Smooth muscle cell (in vitro differentiated cells): ENCODE results near the gene SPATA1. TPM values are rescaled to one million over a fixed set of nuclear protein-coding genes. Genes with fewer than 3 reads are reported as not detected.
"Not testable (repeated sequence)": the region's sequence is repeated elsewhere in the genome, so short reads cannot be mapped to it uniquely, and the experiment has no call there.

Experiments used
- DNase-seq: peaks from one replicate; lab custom pipeline; 2025; ENCODE audit not compliant: unreplicated experiment; lab: John Stamatoyannopoulos, UW
- H2AFZ ChIP-seq: fragments of 200-600 bp; sonication (generic); 2 replicates; pipeline ENCODE4 v1.6.0; 2016; ENCODE audit warnings: antibody characterized with exemption, low read depth, mild to moderate bottlenecking
- H3F3A ChIP-seq: fragments of 200-600 bp; sonication (generic); 2 replicates; pipeline ENCODE4 v1.6.0; 2017; ENCODE audit warnings: antibody characterized with exemption, low read depth
- H3K27ac ChIP-seq: fragments of 200-600 bp; sonication (generic); 2 replicates; pipeline ENCODE4 v1.5.1; 2016; ENCODE audit warnings: low read depth, mild to moderate bottlenecking
- H3K27me3 ChIP-seq: fragments of 200-600 bp; sonication (generic); 2 replicates; pipeline ENCODE4 v1.6.1; 2016; ENCODE audit warnings: low read depth, mild to moderate bottlenecking
- H3K36me3 ChIP-seq: fragments of 200-600 bp; sonication (generic); 2 replicates; pipeline ENCODE4 v1.5.1; 2016; ENCODE audit warnings: low read depth
- H3K4me1 ChIP-seq: fragments of 200-600 bp; sonication (generic); 2 replicates; pipeline ENCODE4 v1.5.1; 2016; ENCODE audit warnings: low read depth
- H3K4me2 ChIP-seq: fragments of 200-600 bp; sonication (generic); 2 replicates; pipeline ENCODE4 v1.6.0; 2016; ENCODE audit warnings: mild to moderate bottlenecking
- H3K4me3 ChIP-seq: fragments of 200-600 bp; sonication (generic); 2 replicates; pipeline ENCODE4 v1.5.1; 2016; ENCODE audit warnings: mild to moderate bottlenecking
- H3K79me2 ChIP-seq: fragments of 200-600 bp; sonication (generic); 2 replicates; pipeline ENCODE4 v1.6.0; 2016; ENCODE audit warnings: low read depth, mild to moderate bottlenecking
- H3K9ac ChIP-seq: fragments of 200-600 bp; sonication (generic); 2 replicates; pipeline ENCODE4 v1.6.0; 2016; ENCODE audit warnings: low read depth
- H3K9me3 ChIP-seq: fragments of 200-600 bp; sonication (generic); replicated peaks from 2 replicates; pipeline ENCODE4 v1.5.1; 2016; ENCODE audit warnings: low read depth
- H4K20me1 ChIP-seq: fragments of 200-600 bp; sonication (generic); 2 replicates; pipeline ENCODE4 v1.6.0; 2016; ENCODE audit warnings: low read depth
- WGBS: methylation state at CpG from one replicate; pipeline ENCODE4 v1.1.7; 2016; ENCODE audit warnings: low lambda C conversion rate; 5-methylcytosine and 5-hydroxymethylcytosine counted together
- polyA plus RNA-seq: library from polyadenylated mRNA; unstranded; fragments of >200 nt; fragmentation: Nextera tagmentation; extraction: Ambion mirVana; gene quantifications from 2 replicates; pipeline ENCODE4 v1.2.1, GENCODE V29; 2016
- total RNA-seq: library from RNA; depleted of rRNA; stranded (reverse); fragments of >200 nt; gene quantifications from 2 replicates; pipeline ENCODE4 v1.2.3, GENCODE V29; 2014
- TF ChIP-seq, protein P1 (sequence below): fragments of 200-600 bp; sonication (generic); IDR thresholded peaks from 2 replicates; pipeline ENCODE4 v1.5.1; 2017; ENCODE audit warnings: borderline replicate concordance, mild to moderate bottlenecking, antibody characterized with exemption; ENCODE audit not compliant: insufficient read depth, poor library complexity, severe bottlenecking

Gene SPATA1
- total and polyA plus RNA-seq, 2 experiments from 2014 or later = 0.94 to 2.3 TPM

DNA sequence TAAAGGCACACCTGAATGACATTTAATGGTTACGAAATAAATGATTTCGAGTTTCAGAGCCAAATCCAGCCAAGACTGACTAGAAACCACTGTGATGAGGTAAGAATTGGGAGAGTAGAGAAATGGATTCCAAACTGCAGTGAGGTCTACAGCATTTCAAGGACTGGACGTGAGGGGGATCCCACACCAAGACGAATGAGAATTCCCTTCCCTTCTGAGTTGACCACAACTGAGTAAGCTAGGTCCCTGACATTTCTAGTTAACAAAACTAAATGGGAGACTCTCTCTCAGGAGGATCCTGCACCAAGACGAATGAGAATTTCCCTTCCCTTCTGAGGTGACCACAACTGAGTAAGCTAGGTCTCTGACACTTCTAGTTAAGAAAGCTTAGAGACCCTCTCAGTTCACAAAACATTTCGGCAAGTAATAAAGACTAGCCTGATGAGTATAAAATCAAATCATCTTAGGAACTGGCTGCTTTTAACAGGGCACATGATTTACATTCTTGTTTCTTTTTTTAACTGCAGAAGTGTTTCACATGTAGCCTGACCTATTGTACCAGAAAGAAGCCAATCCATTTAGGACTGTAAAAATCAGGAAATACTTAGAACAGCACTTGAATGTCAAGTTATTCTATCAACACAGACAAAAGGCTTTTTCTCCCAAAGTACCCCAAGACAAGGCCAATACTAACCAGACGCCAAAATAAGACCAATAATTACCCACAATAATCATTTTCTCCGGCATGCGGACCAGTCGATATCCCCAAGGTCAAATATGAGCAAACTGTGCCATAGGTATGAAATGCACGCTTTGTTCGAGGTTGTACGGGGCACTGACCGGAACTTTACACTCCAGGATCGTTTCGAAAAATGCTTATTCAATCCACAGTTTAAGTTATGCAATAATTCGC, 1.4 kb upstream of the SPATA1 start:
- peaks cover 23% of the 10 kb centered on the region for H3K4me1 ChIP-seq
- no peak overlapping the region for H2AFZ ChIP-seq
- H3F3A ChIP-seq = peaks cover 14% of the 10 kb centered on the region
- H3K27ac ChIP-seq = peak overlapping the region; percentile 98
- H3K4me2 ChIP-seq = peak overlapping the region; percentile 91
- no peaks in the 10 kb centered on the region for H3K27me3 ChIP-seq
- H3K36me3 ChIP-seq = no peaks in the 10 kb centered on the region
- 10% methylated on average over 17 of the region's 17 CpGs for WGBS
- H3K4me3 ChIP-seq = peak overlapping the region; percentile 88
- peaks cover 55% of the 10 kb centered on the region for H4K20me1 ChIP-seq
- H3K79me2 ChIP-seq = peaks cover 61% of the 10 kb centered on the region
- TF ChIP-seq, protein P1, sequence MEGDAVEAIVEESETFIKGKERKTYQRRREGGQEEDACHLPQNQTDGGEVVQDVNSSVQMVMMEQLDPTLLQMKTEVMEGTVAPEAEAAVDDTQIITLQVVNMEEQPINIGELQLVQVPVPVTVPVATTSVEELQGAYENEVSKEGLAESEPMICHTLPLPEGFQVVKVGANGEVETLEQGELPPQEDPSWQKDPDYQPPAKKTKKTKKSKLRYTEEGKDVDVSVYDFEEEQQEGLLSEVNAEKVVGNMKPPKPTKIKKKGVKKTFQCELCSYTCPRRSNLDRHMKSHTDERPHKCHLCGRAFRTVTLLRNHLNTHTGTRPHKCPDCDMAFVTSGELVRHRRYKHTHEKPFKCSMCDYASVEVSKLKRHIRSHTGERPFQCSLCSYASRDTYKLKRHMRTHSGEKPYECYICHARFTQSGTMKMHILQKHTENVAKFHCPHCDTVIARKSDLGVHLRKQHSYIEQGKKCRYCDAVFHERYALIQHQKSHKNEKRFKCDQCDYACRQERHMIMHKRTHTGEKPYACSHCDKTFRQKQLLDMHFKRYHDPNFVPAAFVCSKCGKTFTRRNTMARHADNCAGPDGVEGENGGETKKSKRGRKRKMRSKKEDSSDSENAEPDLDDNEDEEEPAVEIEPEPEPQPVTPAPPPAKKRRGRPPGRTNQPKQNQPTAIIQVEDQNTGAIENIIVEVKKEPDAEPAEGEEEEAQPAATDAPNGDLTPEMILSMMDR = no peak
- no peaks in the 10 kb centered on the region for H3K9me3 ChIP-seq
- DNase-seq = no peak
- H3K9ac ChIP-seq = peak overlapping the region; percentile 93

DNA sequence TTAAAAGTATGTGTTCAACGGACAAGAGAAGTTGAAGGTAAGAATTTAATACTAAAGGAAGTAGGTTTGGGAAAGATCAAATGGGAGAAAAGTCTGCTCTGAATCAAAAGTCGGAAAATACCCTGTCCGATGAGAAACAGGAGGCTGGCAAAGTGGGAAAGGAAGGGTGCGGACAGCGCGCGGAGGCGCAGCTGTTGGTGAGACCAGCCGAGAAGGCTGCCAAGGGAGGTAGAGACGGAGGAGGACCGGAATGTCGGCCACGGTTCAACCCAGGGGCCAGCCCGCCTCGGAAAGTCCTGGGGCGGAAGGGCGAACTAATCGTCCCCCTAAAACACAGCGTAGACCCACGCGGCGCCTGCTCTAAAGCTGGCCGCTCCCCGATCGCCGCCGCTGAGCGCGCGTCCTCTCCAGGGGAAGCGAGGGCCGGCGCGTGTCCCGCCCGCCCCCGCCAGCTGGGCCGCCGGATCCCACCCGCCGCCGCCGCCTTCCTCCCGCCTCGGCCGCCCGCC, 639 bp upstream of the SPATA1 start:
- Histone ChIP-seq H3K79me2 (peaks cover 54% of the 10 kb centered on the region), H3K9ac (peak overlapping the region; percentile 93), H3K9me3 (no peaks in the 10 kb centered on the region), H2AFZ (no peak overlapping the region), H4K20me1 (peaks cover 47% of the 10 kb centered on the region), H3F3A (peaks cover 12% of the 10 kb centered on the region), H3K27me3 (no peaks in the 10 kb centered on the region), H3K4me2 (peak overlapping the region; percentile 91), H3K4me1 (peaks cover 23% of the 10 kb centered on the region), H3K4me3 (peak overlapping the region; percentile 88), H3K27ac (peak overlapping the region; percentile 98), H3K36me3 (no peaks in the 10 kb centered on the region)
- TF ChIP-seq, protein P1 = no peak
- WGBS = 2% methylated on average over 38 of the region's 47 CpGs
- DNase-seq = no peak

DNA sequence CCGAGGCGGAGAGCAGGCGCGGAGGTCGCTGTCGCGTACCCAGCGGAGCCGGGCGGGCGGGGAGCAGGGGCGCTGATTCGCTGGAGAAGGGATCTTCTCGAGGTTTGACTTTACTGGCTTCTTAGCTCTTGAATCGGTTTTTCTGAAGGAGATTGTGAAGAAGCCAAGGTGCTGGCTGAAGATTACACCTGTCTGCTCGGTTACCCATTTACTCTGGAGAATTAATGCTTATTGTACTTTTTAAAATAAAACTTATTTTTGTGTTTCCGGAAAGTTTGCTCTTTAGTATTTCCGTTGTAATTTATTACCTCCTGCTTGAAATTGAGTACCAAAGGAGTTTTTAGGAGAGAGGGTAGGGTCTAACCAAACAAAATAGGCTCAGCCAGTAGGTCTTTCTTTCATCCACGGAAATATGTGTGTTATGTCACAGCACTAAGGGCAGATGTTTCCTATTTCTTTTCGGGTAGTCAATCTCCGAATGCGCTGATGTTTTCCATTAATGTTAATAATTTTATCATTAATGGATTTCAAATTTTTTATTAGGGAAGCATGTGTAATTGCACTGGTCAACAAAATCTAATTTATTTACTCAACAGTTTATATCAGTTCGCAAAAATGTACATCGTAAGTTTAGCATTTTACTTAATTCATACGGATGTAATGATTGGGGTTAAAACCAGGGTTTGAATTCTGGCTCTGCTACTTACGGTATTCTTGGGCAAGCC, 705 bp downstream of the SPATA1 start:
- Histone ChIP-seq H3K36me3 (no peaks in the 10 kb centered on the region), H4K20me1 (peaks cover 34% of the 10 kb centered on the region), H3K27me3 (no peaks in the 10 kb centered on the region), H3K27ac (peak overlapping the region; percentile 98), H2AFZ (peak overlapping the region; percentile 56), H3K79me2 (peaks cover 40% of the 10 kb centered on the region), H3K4me1 (peaks cover 23% of the 10 kb centered on the region), H3K4me2 (peak overlapping the region; percentile 91), H3K4me3 (peak overlapping the region; percentile 88), H3K9me3 (no peaks in the 10 kb centered on the region), H3F3A (peaks cover 8% of the 10 kb centered on the region), H3K9ac (peak overlapping the region; percentile 93)
- 18% methylated on average over 26 of the region's 26 CpGs for WGBS
- DNase-seq = no peak
- TF ChIP-seq, protein P1 = no peak

DNA sequence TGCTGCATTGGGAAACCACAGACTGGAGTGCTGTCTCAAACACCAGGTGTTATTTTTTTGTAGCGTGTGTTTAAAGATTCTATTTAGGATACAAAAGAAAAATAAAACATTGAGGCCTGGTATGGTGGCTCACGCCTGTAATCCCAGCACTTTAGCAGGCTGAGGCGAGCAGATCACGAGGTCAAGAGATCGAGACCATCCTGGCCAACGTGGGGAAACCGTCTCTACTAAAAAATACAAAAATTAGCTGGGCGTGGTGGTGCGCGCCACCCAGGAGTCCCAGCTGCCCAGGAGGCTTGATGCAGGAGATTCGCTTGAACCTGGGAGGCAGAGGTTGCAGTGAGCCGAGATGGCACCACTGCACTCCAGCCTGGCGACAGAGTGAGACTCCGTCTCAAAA, 1.7 kb downstream of the SPATA1 start:
- not testable (repeated sequence) for H3K27me3 ChIP-seq, H3K27ac ChIP-seq, H3K9ac ChIP-seq, H2AFZ ChIP-seq, H3K4me2 ChIP-seq, H3K4me3 ChIP-seq, H3F3A ChIP-seq, H3K36me3 ChIP-seq, DNase-seq, H3K9me3 ChIP-seq
- Histone ChIP-seq H4K20me1 (peaks cover 24% of the 10 kb centered on the region), H3K4me1 (peaks cover 23% of the 10 kb centered on the region), H3K79me2 (peaks cover 30% of the 10 kb centered on the region)
- WGBS = 97% methylated on average over 14 of the region's 14 CpGs
